Breast epithelium (tissue), 3 donors: ENCODE measurements around the gene SYNPO2.

Source experiments
- CTCF ChIP-seq, 3 donors: fragments of 450-650 bp; IDR thresholded peaks; one replicate each; pipeline ENCODE4 v1.5.1; 2016 to 2017; ENCODE audit warnings: antibody characterized with exemption in 3 of 3, mild to moderate bottlenecking in 3 of 3, moderate library complexity in 3 of 3
- POLR2A ChIP-seq: fragments of 450-650 bp; IDR thresholded peaks from one replicate; pipeline ENCODE4 v1.6.1; 2016; ENCODE audit warnings: antibody characterized with exemption, mild to moderate bottlenecking, moderate library complexity
- POLR2AphosphoS5 ChIP-seq, 3 donors: sonication (generic); formaldehyde crosslinking; IDR thresholded peaks; one replicate each; pipeline ENCODE4 v1.6.1; 2017; ENCODE audit warnings: antibody characterized with exemption in 3 of 3

- TF ChIP-seq CTCF (IDR thresholded peaks at IDR 0.05) (no peak), POLR2A (no peak), POLR2AphosphoS5 (IDR thresholded peaks at IDR 0.05) (no peak)
Measured at GRCh38 chr4:119104644-119105273, 216.1 kb downstream of the SYNPO2 start.
